HCT116 (cell line): ENCODE results near the gene PTPA. TPM values are rescaled to one million over a fixed set of nuclear protein-coding genes. Genes with fewer than 3 reads are reported as not detected.

Experiments used
- ATAC-seq: fragments of 200-7000 bp; cut with Tn5 transposase; 2 replicates; pipeline ENCODE4 v1.9.1; 2020; ENCODE audit warnings: mild to moderate bottlenecking, moderate library complexity
- BruUV-seq: library from RNA; stranded (reverse); fragments of 400-500 nt; replicated peaks from 2 replicates; lab custom pipeline; 2021; lab: Mats Ljungman, UMichigan
- CTCF ChIA-PET: fragments of 300-600 bp; sonication (Branson Sonifier 250); formaldehyde crosslinking; loops from one replicate; lab custom pipeline; 2021; ENCODE audit warnings: antibody characterized with exemption; lab: Charles Lee
- POLR2A ChIA-PET: fragments of 300-600, 350-600 bp; sonication (Branson Sonifier 250); formaldehyde crosslinking; loops from one replicate; lab custom pipeline; 2021; ENCODE audit warnings: antibody characterized with exemption; lab: Charles Lee
- RAD21 ChIA-PET, 2 experiments: fragments of 300-600 bp; sonication (Branson Sonifier 250); formaldehyde crosslinking; loops; one replicate each; lab custom pipeline; 2023; ENCODE audit warnings: low total read pairs in 2 of 2; ENCODE audit not compliant: uncharacterized antibody in 2 of 2, unreplicated experiment in 2 of 2, low non-redundant PET in 1 of 2; lab: Charles Lee
- DNase-seq: peaks from one replicate; pipeline ENCODE4 v3.0.0-alpha.2; 2010; ENCODE audit warnings: low read depth, low spot score
- H2AFZ ChIP-seq: fragments of 200-600 bp; shearing (Covaris generic), sonication (generic); 2 replicates; pipeline ENCODE4 v1.6.1; 2017; ENCODE audit warnings: low read depth, mixed run types, mixed read lengths, antibody characterized with exemption, low read length; ENCODE audit not compliant: poor library complexity, severe bottlenecking
- H3K27ac ChIP-seq: 2 replicates; pipeline ENCODE4 v1.5.1; 2012; ENCODE audit warnings: low read depth, low read length
- H3K27me3 ChIP-seq: fragments of 200-600 bp; sonication (generic); 2 replicates; pipeline ENCODE4 v1.6.1; 2016; ENCODE audit warnings: mixed run types, low read length, mixed read lengths; ENCODE audit not compliant: insufficient read depth
- H3K36me3 ChIP-seq, 2 experiments: fragments of 200-500 bp in 1 of 2; fragments of 200-600 bp in 1 of 2; sonication (Bioruptor generic) in 1 of 2; sonication (generic) in 1 of 2; 2 replicates each; pipeline versions ENCODE4 v1.5.1 to v1.6.1; 2014 to 2016; ENCODE audit warnings: low read length in 2 of 2, inconsistent platforms in 1 of 2, mixed read lengths in 1 of 2, mixed run types in 1 of 2; ENCODE audit not compliant: insufficient read depth in 2 of 2, control insufficient read depth in 1 of 2
- H3K4me1 ChIP-seq, 2 experiments: fragments of 200-600 bp in 1 of 2; sonication (generic) in 1 of 2; 2 replicates each; pipeline versions ENCODE4 v1.5.1 to v1.6.1; 2012 to 2017; ENCODE audit warnings: low read length in 2 of 2, inconsistent platforms in 1 of 2, mild to moderate bottlenecking in 1 of 2, mixed read lengths in 1 of 2, mixed run types in 1 of 2, moderate library complexity in 1 of 2; ENCODE audit not compliant: insufficient read depth in 2 of 2, control insufficient read depth in 1 of 2
- H3K4me2 ChIP-seq: fragments of 200-600 bp; sonication (generic); 2 replicates; pipeline ENCODE4 v1.6.1; 2017; ENCODE audit warnings: mixed run types, low read length, mixed read lengths
- H3K4me3 ChIP-seq, 2 experiments: fragments of 200-600 bp in 1 of 2; sonication (generic) in 1 of 2; replicated peaks in 1 of 2; 2 replicates each; pipeline ENCODE4 v1.5.1; 2011 to 2016; ENCODE audit warnings: low read length in 2 of 2, control low read depth in 1 of 2, low read depth in 1 of 2, mild to moderate bottlenecking in 1 of 2, mixed read lengths in 1 of 2, mixed run types in 1 of 2
- H3K79me2 ChIP-seq: fragments of 200-600 bp; sonication (generic); 2 replicates; pipeline ENCODE4 v1.6.1; 2017; ENCODE audit warnings: mild to moderate bottlenecking, mixed run types, low read length, moderate library complexity, mixed read lengths; ENCODE audit not compliant: insufficient read depth
- H3K9ac ChIP-seq: fragments of 200-600 bp; sonication (generic); 2 replicates; pipeline ENCODE4 v1.6.1; 2016; ENCODE audit warnings: low read length, mixed read lengths
- H3K9me2 ChIP-seq: fragments of 200-600 bp; sonication (generic), shearing (Covaris generic); 2 replicates; pipeline ENCODE4 v1.6.1; 2017; ENCODE audit warnings: mixed run types, mild to moderate bottlenecking, moderate library complexity; ENCODE audit not compliant: insufficient read depth
- H3K9me3 ChIP-seq, 2 experiments: fragments of 200-500 bp in 1 of 2; fragments of 200-600 bp in 1 of 2; sonication (Bioruptor generic) in 1 of 2; sonication (generic) in 1 of 2; 2 replicates each; pipeline ENCODE4 v1.6.1; 2014 to 2017; ENCODE audit warnings: low read length in 2 of 2, mixed read lengths in 2 of 2, inconsistent platforms in 1 of 2, low read depth in 1 of 2, mild to moderate bottlenecking in 1 of 2, mixed run types in 1 of 2, moderate library complexity in 1 of 2; ENCODE audit not compliant: control insufficient read depth in 1 of 2, insufficient read depth in 1 of 2
- H4K20me1 ChIP-seq: fragments of 200-600 bp; sonication (generic), shearing (Covaris generic); 2 replicates; pipeline ENCODE4 v1.6.1; 2017; ENCODE audit warnings: mixed run types, mild to moderate bottlenecking, moderate library complexity; ENCODE audit not compliant: insufficient read depth
- EZH2phosphoT487 ChIP-seq: fragments of 200-600 bp; IDR thresholded peaks from 2 replicates; pipeline ENCODE4 v1.6.1; 2018; ENCODE audit warnings: antibody characterized with exemption, borderline replicate concordance
- JUND ChIP-seq: IDR thresholded peaks from 2 replicates; pipeline ENCODE4 v1.6.1; 2012
- RAD21 ChIP-seq: IDR thresholded peaks from 2 replicates; pipeline ENCODE4 v1.6.1; 2012; ENCODE audit warnings: low read depth, mild to moderate bottlenecking
- REST ChIP-seq: IDR thresholded peaks from 2 replicates; pipeline ENCODE4 v1.6.1; 2012; ENCODE audit warnings: low read depth
- intact Hi-C: fragments of 100-400 bp; cut with micrococcal nuclease; formaldehyde crosslinking; loops from 2 replicates; pipeline ENCODE4 v1.10.0; 2022
- total RNA-seq: library from RNA; stranded (reverse); gene quantifications from one replicate; pipeline ENCODE4 v1.2.1, GENCODE V29; 2021; ENCODE audit not compliant: unreplicated experiment
- TF ChIP-seq, protein P1 (sequence below): IDR thresholded peaks from 2 replicates; pipeline ENCODE4 v1.6.1; 2012

Gene PTPA
- total RNA-seq, 1 experiment from 2014 or later = 177 TPM

- no peak overlapping the region for H2AFZ ChIP-seq
- DNase-seq (no peak), ATAC-seq (no peak)
- H3K9me3 ChIP-seq = no peaks in the 10 kb centered on the region
- no peak overlapping the region for H3K9ac ChIP-seq
- ChIA-PET POLR2A (interaction anchor here (2.1 kb wide), 1 partner anchor 20 kb away, joined by 12 read pairs; the partner anchor contains the start of gene IER5L), CTCF (no interaction called here), RAD21 (no interaction called here)
- H3K4me1 ChIP-seq = peaks cover 21 to 25% of the 10 kb centered on the region in 2 experiments
- intact Hi-C loops = no loop called here
- peak overlapping the region; percentile 77 for H3K27ac ChIP-seq
- no peaks in the 10 kb centered on the region for H4K20me1 ChIP-seq
- H3K9me2 ChIP-seq = no peaks in the 10 kb centered on the region
- no TSS peak for BruUV-seq
- no peaks in the 10 kb centered on the region for H3K36me3 ChIP-seq
- no peak overlapping the region for H3K4me3 ChIP-seq
- TF ChIP-seq, protein P1, sequence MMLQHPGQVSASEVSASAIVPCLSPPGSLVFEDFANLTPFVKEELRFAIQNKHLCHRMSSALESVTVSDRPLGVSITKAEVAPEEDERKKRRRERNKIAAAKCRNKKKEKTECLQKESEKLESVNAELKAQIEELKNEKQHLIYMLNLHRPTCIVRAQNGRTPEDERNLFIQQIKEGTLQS = no peak
- no peak for TF ChIP-seq EZH2phosphoT487
- no peak for TF ChIP-seq REST
- TF ChIP-seq RAD21 = no peak
- TF ChIP-seq JUND = no peak
- peak overlapping the region; percentile 55 for H3K4me2 ChIP-seq
- H3K79me2 ChIP-seq = no peaks in the 10 kb centered on the region
- H3K27me3 ChIP-seq = no peaks in the 10 kb centered on the region
These were observed 86.7 kb downstream of the PTPA start for GRCh38 chr9:129197978-129198318.

Other genes starting within 250 kb of the PTPA start
- 10.1 TPM for gene KYAT1, start 229.5 kb upstream of the PTPA start, total RNA-seq
- gene LRRC8A, start 229.3 kb upstream of the PTPA start, total RNA-seq = 22.0 TPM
- gene PHYHD1, start 190.4 kb upstream of the PTPA start, total RNA-seq = 0.32 TPM
- 12.0 TPM for gene DOLK, start 163.8 kb upstream of the PTPA start, total RNA-seq
- 115 TPM for gene NUP188, start 163.7 kb upstream of the PTPA start, total RNA-seq
- gene SH3GLB2, start 83.1 kb upstream of the PTPA start, total RNA-seq = 87.9 TPM
- gene MIGA2, start 74.8 kb upstream of the PTPA start, total RNA-seq = 23.7 TPM
- gene DOLPP1, start 30.3 kb upstream of the PTPA start, total RNA-seq = 17.4 TPM
- 29.0 TPM for gene CRAT, start 622 bp upstream of the PTPA start, total RNA-seq
- 195 TPM for gene IER5L, start 66.8 kb downstream of the PTPA start, total RNA-seq